HG03457 (cell line): ENCODE results near the gene SEMA3A.
A peak's percentile ranks its signal among the peaks of the same experiment; 100 is the strongest.

Experiments
- ATAC-seq: cut with Tn5 transposase; IDR thresholded peaks from one replicate; pipeline ENCODE4 v1.9.1; 2021; ENCODE audit warnings: moderate number of reproducible peaks; ENCODE audit not compliant: unreplicated experiment

Gene SEMA3A

GRCh38 chr7:83946801-83947200 lies 247.8 kb downstream of the SEMA3A start:
- no peak for ATAC-seq

- no peak for ATAC-seq
These were observed 253.3 kb downstream of the SEMA3A start for GRCh38 chr7:83941300-83941699.

- ATAC-seq = no peak
These were observed 256.7 kb downstream of the SEMA3A start for GRCh38 chr7:83937930-83938329.

- ATAC-seq = peak; percentile 57
These were observed 258.4 kb downstream of the SEMA3A start for GRCh38 chr7:83936056-83936708.

- no peak for ATAC-seq
These were observed 260.4 kb downstream of the SEMA3A start for GRCh38 chr7:83934118-83934734.

DNA sequence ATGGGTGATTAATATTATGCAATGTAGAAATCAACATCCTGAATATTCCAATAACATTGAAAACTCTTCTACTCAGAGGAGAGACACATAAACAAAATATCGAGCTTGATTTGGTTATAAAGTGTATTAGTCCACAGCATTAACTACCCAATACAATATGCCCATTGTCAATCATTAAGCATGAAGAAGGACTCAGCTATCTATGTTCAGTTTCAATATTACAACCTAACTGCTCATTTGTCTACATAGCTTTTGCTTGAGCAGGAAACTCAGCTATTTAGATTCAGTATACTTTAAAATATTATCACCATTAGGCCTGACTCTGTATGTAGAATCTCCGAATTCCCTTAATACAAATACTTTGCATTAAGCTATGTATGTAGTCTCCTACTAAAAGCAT lies 262.6 kb downstream of the SEMA3A start:
- ATAC-seq = no peak

- ATAC-seq = no peak
These were observed 264.3 kb downstream of the SEMA3A start for GRCh38 chr7:83930262-83930661.

DNA sequence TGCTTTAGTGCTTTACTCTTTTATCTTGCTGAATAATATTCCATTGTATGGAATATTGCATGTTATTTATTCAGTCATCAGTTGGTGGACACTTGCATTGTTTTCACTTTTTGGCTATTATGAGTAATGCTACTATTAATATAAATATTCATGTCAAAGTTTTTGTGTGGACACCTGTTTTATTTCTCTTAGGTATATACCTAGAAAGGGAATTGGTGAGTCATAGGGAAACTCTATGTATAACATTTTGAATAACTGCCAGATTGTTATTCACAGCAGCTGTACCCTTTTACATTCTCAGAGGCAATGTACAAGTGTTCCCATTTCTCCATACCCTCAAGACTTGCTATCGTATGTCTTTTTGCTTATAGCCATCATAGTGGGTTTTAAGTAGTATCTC lies 268.7 kb downstream of the SEMA3A start:
- ATAC-seq = no peak

DNA sequence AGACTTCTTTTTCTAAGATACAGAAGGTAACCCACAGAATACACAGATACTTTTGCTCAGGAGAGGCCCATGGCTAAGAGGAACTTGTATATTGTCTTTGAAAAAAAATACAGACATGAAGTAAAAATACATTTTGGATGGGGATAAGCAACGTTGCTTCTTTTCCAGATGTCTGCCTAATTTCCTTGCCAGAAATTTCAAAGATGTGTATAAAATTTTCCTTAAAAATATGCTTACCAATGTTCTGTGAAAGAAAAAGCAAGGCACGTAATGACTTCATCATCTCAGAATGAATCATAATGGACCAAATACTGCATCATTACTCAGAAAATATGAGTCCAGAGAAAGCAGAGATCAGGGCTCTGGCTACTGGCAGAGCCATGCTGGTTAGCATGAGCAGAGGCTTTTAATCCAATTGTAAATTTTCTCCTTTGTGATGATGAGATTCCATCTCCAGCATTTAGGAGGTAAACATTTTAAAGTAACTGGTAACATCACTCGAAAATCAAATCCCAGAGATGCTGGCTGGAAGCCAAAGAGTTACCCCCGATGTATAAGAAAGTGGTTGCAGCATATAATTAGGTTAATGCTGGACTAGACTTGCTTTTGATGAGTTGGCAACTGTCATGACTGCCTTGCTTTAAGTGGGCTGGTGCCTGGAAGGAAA lies 272.5 kb downstream of the SEMA3A start:
- no peak for ATAC-seq

DNA sequence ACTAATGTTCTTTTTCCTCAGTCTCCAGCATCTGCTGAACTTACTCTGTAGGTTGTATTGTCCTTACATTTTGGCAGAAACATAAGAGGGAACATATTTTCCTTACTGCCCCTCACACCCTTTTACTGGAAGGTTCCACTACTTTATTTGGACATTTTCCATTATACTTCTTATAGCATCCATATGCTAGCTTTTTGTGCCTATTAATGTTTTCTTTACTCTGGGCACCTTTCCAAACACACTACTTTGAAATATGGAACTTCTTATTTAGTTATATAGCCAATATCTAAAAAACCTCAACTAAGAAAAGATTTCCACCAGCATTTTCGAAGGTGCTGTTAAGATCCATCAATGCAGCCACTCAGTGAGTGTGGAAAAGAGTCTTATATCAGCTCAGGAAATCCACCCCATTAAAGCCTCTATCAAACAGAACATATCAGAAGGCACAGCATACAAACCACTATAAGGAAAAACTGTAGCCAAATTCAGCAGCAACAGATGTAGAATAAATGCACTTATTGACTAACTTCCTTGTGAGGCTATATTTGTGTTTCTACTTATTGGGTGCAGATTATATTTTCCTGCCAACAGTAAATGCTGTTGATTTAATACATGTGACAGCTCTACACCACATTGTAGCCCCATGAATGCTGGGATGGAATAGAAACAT lies 273.2 kb downstream of the SEMA3A start:
- no peak for ATAC-seq

DNA sequence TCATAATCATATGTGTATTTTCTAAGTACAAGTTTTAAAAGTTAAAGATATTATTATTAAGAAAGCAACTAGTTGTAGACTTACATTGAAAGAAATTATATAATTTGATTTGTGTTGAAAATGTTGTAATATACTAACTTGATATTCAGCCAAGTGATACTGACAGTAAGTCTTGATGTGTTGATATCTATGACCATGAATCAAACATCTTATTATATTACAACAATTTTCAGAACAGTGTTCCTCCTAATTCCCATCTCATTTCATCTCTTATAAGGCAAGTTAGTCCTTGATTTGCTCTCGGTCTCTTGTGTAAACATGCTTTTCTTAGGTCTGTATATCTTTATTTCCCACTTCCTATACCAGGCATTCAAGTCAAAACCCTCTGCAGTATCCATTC lies 276.4 kb downstream of the SEMA3A start:
- ATAC-seq = no peak

- no peak for ATAC-seq
These were observed 281.4 kb downstream of the SEMA3A start for GRCh38 chr7:83913174-83913573.

DNA sequence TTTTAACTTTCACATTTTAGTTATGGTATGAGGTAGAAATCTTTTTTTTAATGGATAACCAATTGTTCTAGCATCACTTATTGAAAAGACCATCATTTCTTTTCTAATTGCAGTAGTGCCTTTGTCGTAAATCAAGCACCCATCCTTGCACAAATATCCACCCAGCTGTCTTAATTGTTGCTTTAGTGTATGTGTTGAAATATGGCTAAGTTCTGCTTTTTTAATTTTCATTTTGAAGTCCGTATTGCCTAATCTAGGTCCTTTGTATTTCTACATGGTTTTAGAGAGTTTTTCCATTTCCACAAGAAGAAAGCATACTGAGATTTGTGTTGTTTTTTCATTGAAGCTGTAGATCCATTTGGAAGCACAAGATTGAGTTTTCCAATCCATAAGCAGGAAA lies 286.1 kb downstream of the SEMA3A start:
- ATAC-seq = no peak
